ENCODE data around the gene PSTPIP2.

DNA sequence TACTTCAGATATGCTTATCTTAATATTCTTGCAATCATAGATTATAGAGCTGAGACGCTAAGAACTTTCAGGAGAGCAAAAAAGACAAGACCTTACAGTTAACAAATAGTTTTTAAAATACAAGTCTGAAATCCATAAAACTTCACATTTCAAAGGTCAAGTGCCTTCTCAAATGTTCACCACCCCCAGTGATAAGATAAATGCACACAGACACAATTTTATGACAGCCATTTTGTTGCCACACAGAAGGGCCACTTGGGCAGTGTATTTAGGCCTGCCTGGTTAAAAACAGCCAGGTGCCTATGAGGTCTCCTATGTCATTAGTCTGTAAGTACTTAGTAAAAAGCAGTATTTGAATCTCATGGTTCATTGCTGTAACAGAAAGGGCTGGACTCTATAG lies 8.1 kb upstream of the PSTPIP2 start:
- TF ChIP-seq, protein P1, sequence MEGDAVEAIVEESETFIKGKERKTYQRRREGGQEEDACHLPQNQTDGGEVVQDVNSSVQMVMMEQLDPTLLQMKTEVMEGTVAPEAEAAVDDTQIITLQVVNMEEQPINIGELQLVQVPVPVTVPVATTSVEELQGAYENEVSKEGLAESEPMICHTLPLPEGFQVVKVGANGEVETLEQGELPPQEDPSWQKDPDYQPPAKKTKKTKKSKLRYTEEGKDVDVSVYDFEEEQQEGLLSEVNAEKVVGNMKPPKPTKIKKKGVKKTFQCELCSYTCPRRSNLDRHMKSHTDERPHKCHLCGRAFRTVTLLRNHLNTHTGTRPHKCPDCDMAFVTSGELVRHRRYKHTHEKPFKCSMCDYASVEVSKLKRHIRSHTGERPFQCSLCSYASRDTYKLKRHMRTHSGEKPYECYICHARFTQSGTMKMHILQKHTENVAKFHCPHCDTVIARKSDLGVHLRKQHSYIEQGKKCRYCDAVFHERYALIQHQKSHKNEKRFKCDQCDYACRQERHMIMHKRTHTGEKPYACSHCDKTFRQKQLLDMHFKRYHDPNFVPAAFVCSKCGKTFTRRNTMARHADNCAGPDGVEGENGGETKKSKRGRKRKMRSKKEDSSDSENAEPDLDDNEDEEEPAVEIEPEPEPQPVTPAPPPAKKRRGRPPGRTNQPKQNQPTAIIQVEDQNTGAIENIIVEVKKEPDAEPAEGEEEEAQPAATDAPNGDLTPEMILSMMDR (IDR thresholded peaks at IDR 0.05) = no peak
- no peak for TF ChIP-seq EZH2 (IDR thresholded peaks at IDR 0.05; ENCODE audit: borderline replicate concordance, insufficient read depth, low read depth, low read length, poor library complexity, severe bottlenecking)

Measured in B cell (primary cell).